GM21390 (cell line): Measurements from ENCODE around the gene MYO3A.
"Not testable (repeated sequence)": the region's sequence is repeated elsewhere in the genome, so short reads cannot be mapped to it uniquely, and the experiment has no call there.

ENCODE experiments used
- ATAC-seq: cut with Tn5 transposase; IDR thresholded peaks from one replicate; pipeline ENCODE4 v1.9.1; 2021; ENCODE audit not compliant: unreplicated experiment

MYO3A gene

GRCh38 chr10:25972631-25973030, 38.6 kb downstream of the MYO3A start:
- ATAC-seq = no peak

GRCh38 chr10:25974897-25975459, 40.9 kb downstream of the MYO3A start:
- ATAC-seq = no peak

- ATAC-seq = no peak
Measured at GRCh38 chr10:25978771-25979170, 44.7 kb downstream of the MYO3A start.

DNA sequence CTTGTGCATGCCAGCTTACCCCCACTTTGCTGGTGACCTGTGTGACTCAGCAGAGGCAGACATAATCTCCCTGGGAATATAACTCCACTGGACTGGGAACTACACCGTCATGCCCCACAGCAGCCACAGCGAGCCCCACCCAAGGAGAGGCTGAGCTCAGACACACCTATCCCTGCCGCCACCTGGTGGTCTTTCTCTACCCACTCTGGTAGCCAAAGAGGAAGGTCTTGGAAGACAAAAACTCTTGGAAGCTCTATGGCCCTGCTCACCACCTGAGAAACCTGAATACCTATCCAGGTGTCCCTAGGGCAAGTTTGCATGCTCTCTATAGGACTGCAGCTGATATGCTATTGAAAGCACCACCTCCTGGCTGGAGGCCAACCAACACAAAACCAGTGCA, 48.1 kb downstream of the MYO3A start:
- ATAC-seq = no peak

GRCh38 chr10:25988583-25988982, 54.6 kb downstream of the MYO3A start:
- no peak for ATAC-seq

DNA sequence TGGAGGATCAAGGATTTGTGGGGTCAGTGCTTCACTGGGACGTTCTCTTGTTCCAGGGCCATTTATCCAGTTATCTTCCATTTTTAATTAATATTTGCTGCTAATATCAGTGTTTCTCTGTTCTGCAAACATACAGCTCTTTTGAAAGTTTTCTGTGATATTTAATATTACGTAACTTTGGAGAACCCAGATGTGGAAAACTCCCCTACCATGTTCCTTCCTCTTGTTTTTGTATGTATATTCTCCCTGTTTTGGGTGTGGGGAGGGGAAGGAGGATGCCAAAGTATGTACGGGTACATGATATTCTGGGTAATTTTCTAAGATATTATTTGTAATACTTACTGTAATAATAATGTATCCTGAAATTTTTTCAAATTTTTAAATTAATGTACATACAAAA, 55.9 kb downstream of the MYO3A start:
- no peak for ATAC-seq

DNA sequence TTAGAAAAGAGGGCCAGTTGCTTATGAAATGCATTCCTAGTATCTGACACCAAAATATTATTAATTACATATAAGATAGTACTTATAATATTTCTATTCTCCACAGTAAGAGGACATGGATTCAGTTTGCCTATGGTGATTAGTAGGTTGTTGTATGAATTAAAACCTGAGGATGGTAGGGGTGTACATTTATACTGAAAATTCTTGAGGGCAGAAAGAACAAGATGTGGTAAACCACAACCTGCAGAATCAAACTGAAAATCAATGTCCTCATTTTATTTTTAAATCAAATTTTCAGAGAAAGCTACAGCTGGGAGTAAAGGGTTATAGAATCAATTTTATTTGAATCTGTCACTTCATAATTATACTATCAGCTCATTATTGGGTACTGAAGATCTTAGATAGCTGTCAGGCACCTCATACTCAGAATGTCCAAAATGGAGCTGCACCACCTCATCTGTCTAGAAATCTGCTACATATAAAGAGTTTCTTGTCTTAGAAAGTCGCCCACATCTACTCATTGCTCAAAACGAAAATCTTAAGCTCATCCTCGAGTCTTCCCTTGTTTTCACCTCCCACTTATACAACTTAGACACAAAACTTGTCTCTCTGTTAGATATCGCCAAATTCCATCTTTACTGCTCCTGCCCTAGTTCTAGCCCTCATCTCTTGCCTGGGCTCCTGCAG, 65.4 kb downstream of the MYO3A start:
- no peak for ATAC-seq

GRCh38 chr10:26000971-26001370, 66.9 kb downstream of the MYO3A start:
- ATAC-seq = no peak

DNA sequence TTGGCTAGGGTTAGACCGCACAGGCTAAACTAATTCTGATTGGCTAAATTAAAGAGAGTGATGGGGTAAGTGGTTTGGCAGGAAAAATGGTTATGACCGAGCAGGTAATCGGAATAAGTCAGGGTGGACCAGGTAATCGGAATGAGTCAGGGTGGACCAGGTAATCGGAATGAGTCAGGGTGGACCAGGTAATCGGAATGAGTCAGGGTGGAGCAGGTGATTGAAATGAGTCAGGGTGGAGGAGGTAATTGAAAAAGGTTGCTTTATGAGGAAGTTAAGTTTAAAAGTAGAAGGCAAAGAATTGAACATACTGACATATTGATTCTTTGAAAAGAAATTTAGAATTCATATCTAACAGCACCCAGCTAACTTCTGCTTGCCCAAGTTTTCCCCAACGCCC, 68.4 kb downstream of the MYO3A start:
- ATAC-seq = not testable (repeated sequence)

- no peak for ATAC-seq
Measured at GRCh38 chr10:26015092-26015491, 81.1 kb downstream of the MYO3A start.

- ATAC-seq = no peak
Measured at GRCh38 chr10:26022831-26023230, 88.8 kb downstream of the MYO3A start.

DNA sequence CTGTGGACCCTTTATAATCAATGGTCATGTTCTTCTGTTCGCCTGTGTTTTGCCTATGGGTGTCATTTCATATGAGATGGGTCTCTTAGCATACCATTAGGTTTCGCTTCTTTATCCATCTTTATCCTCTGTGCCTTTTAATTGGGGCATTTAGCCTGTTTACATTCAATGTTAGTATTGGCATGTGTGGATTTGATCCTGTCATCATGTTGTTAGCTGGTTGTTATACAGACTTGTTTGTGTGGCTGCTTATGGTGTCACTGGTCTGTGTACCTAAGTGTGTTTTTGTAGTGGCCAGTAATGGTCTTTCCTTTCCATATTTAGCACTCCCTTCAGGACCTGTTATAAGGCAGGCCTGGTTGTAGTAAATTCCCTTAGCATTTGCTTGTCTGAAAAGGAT, 90.3 kb downstream of the MYO3A start:
- no peak for ATAC-seq

DNA sequence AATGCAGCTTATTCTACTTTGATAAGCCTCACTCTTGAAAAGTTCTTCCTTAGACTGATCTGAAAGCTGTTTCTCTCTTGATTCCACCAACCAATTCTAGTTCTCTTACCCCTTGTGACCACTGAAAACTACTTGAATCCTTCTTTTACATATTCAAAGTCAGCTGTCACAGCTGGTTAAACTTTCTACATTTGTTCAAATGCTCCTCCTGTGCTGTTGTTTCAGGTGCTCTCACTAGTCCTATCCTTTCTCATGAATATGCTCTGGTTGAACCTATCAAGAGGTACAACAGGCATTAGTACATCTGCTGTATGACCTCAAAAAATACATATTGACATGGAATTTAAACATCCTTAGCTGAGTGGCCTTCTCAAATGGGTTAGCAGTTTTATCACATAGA, 91.5 kb downstream of the MYO3A start:
- ATAC-seq = no peak

DNA sequence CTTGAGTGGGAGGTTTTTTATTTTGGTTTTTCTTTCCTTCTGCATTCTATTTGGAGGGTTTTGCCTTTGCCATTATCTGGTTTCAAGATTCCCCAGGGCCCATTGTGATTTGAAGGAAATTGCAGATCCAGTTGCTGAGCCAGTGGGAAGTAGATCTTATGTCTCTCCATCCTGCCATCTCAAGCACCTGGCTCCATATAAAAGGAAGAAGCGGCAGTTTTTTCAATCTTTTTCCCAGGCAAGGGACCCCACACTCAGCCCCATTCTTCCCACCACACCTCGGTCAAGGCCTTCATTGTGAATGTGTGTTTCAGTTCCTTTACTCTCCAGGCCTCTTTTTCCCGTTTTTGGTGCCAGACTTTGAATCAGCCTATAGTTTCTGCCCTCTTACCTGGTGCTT, 95.8 kb downstream of the MYO3A start:
- no peak for ATAC-seq

GRCh38 chr10:26031300-26031699, 97.3 kb downstream of the MYO3A start:
- no peak for ATAC-seq

DNA sequence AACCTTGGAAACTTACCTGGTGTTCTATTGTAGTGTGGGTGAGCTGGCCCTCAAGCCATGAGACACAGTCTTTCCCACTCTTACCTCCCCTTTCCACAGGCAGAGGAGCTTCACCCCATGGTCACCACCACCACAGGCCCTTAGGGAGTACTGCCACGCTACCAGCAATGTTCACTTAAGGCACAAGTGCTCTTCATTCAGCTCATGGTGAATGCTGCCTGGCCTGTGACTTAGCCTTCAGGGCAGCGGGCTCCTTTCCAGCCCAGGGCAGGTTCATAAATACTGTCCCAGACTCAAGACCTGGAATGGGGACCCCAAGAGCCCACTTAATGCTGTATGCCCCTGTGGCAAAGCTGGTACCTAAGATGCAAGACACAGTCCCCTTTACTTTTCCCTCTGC, 109.4 kb downstream of the MYO3A start:
- no peak for ATAC-seq

DNA sequence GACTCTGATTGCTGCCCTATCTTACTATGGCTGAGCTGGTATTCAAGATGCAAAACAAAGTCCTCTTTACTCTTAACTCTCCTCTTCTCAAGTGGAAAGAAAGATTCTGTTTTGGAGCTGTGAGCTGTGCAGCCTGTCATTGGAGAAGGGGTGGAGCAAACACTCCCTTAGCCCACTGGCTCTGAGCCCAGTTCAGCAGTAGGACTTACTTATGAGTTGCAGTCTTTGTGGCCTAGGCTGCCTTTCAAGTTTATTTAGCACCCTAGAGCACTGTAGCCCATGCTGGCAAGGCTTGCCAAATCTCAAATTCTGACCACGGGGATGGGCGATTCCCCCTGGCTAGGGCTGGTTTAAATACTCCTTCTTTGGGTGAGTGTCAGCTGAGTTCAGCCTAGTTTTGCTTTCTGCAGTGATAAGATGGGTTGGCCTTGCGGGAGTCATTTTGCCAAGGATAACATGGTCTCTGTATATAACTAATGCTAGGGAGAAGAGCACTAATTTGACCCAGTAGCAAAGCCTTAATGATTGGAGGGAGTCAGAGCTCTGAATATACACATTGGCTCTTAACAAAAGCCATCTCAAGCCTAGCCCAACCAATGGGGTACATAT, 110.2 kb downstream of the MYO3A start:
- ATAC-seq = no peak

GRCh38 chr10:26046073-26046700, 112.2 kb downstream of the MYO3A start:
- no peak for ATAC-seq

- ATAC-seq = no peak
Measured at GRCh38 chr10:26048756-26049155, 114.7 kb downstream of the MYO3A start.

- no peak for ATAC-seq
Measured at GRCh38 chr10:26052326-26052725, 118.3 kb downstream of the MYO3A start.

DNA sequence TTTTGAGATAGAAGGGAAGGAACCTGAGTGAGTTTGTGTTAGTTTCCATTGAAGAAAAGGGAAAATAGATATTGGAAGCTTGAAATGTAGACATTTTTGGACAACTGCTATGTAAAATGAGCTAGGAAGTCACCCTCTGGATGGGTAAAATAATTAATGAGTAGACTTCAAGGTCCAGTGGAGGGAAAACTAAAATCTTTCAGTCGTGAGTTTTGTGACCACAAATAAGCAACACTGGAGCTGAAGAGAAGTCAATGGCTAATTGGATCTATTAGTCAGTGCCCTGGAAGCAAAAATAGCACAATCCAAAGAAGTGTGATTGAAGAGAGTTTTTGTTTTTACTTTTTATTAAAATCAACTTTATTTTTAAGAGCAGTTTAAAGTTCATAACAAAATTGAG, 123.4 kb downstream of the MYO3A start:
- no peak for ATAC-seq

- ATAC-seq = no peak
Measured at GRCh38 chr10:26064106-26064505, 130.1 kb downstream of the MYO3A start.
